NCI-H1417 treated with DMSO at 0.1 percent for 48 hours (cell line): ENCODE measurements around the gene SOX5.
"Not testable (repeated sequence)": the region's sequence is repeated elsewhere in the genome, so short reads cannot be mapped to it uniquely, and the experiment has no call there.

Experiments
- DNase-seq: peaks from one replicate; lab custom pipeline; 2025; lab: John Stamatoyannopoulos, UW

Gene SOX5

GRCh38 chr12:23753628-23754365, 195.7 kb downstream of the SOX5 start:
- DNase-seq = no peak

- DNase-seq = no peak
Observed at GRCh38 chr12:23752245-23752644, 197.2 kb downstream of the SOX5 start.

GRCh38 chr12:23751641-23752040, 197.8 kb downstream of the SOX5 start:
- DNase-seq = no peak

- DNase-seq = no peak
Observed at GRCh38 chr12:23750923-23751322, 198.5 kb downstream of the SOX5 start.

- DNase-seq = no peak
Observed at GRCh38 chr12:23744696-23745095, 204.8 kb downstream of the SOX5 start.

GRCh38 chr12:23742574-23742973, 206.9 kb downstream of the SOX5 start:
- DNase-seq = no peak

GRCh38 chr12:23731493-23731892, 218.0 kb downstream of the SOX5 start:
- no peak for DNase-seq

GRCh38 chr12:23731035-23731434, 218.4 kb downstream of the SOX5 start:
- no peak for DNase-seq

- no peak for DNase-seq
Observed at GRCh38 chr12:23729359-23729758, 220.1 kb downstream of the SOX5 start.

- no peak for DNase-seq
Observed at GRCh38 chr12:23726646-23727045, 222.8 kb downstream of the SOX5 start.

- no peak for DNase-seq
Observed at GRCh38 chr12:23722655-23723054, 226.8 kb downstream of the SOX5 start.

- DNase-seq = no peak
Observed at GRCh38 chr12:23721268-23721667, 228.2 kb downstream of the SOX5 start.

GRCh38 chr12:23719493-23719892, 230.0 kb downstream of the SOX5 start:
- no peak for DNase-seq

GRCh38 chr12:23710361-23710760, 239.1 kb downstream of the SOX5 start:
- not testable (repeated sequence) for DNase-seq

- no peak for DNase-seq
Observed at GRCh38 chr12:23708185-23708837, 241.2 kb downstream of the SOX5 start.

- DNase-seq = no peak
Observed at GRCh38 chr12:23707270-23707669, 242.2 kb downstream of the SOX5 start.

GRCh38 chr12:23704992-23705943, 244.2 kb downstream of the SOX5 start:
- no peak for DNase-seq

GRCh38 chr12:23703051-23703450, 246.4 kb downstream of the SOX5 start:
- DNase-seq = no peak

- DNase-seq = no peak
Observed at GRCh38 chr12:23699031-23699430, 250.4 kb downstream of the SOX5 start.

- no peak for DNase-seq
Observed at GRCh38 chr12:23694920-23695319, 254.6 kb downstream of the SOX5 start.

- DNase-seq = no peak
Observed at GRCh38 chr12:23694307-23694706, 255.2 kb downstream of the SOX5 start.

GRCh38 chr12:23687947-23688346, 261.5 kb downstream of the SOX5 start:
- no peak for DNase-seq

- DNase-seq = no peak
Observed at GRCh38 chr12:23686095-23686494, 263.4 kb downstream of the SOX5 start.
